Measurements from ENCODE around the gene PPP2R2C.

The PPP2R2C gene

DNA sequence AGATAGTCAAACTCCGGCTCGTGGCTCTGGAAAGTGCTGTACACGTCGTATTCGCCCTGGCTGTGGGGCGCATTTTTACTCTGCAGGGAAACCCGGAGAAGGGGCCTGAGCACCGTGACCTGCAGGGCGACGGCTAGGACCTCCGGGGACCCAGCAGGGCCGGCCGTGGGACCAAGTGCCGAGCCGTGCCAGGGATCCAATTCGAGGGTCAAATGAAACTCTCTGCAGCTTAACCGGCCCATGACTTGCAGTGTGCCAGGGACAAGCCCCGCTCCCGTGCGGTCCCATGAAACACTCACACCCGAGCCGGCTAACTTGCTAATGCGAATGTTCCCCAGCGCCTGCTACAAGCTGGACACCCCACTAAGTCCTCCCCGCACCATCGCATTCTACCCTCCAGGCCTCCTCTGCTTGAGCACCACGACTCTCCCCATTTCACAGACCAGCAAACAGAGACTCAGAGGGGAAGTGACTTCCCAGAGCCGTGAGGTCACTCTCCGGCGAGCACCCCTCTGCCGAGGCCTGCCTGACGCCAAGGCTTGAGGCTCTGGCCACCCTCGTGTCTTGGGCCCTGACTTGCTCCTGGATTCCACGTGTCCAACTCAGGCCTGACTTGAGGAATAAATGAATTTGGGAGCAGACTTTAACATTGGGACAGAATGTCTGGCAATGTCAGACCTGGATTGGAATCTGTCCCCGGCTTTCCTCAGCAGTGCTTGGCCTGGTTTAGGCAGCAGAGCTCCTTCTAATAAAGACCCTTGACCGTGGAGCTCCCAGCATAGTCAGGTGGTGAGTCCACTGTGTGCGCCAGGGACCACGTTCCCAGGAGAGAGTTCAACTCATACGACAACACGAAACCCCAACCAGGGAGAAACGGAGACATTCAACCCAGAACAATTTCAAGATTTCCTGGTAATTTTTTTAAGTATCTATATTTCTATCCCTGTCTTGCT is 93.6 kb downstream of the PPP2R2C start:
- intact Hi-C loops (cut with DNase I): loop anchor here (10.0 kb wide), 1 partner anchor 166 kb away; no protein-coding TSS in a partner anchor
- DNase-seq: no peak

DNA sequence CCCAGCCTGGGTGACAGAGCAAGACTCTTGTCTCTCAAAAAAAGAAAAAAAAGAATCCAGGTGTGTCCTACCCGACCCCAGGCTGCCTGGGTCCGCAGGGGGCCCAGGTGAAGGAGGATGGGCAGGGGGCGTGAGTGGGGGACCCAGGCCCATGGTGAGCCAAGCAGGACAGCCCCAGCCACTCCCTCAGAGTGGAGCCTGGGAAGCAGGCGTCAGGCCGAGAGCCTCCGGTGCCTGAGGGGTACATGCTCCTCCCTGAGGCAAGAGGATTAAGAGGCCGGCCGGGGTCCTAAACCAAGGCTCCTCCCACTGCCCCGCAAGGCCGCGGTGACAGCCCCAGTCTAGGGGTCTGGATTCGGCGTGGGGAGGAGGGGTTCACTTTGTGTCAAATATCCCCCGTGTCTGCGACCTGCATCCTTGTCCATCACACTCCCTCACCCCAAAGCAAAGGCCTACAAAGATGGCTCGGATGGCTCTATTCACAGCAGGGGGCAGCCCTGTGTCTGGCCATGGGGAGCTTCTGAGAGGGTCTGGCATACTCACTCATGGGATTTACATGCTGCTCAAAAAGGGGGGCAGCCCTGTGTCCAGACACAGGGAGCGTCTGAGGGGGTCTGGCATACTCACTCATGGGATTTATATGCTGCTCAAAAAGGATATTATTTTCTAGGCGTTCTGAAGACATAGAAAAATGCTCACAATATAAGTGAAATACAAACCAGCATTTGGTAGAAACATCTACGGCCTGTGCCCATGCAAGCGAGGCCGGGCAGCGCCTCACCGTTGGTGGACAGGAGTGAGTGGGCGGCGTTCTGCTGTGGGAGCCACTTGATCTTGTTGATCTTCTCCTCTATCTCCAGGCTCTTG is 94.6 kb downstream of the PPP2R2C start:
- DNase-seq: no peak
- intact Hi-C loops (cut with DNase I): loop anchor here (10.0 kb wide), 1 partner anchor 167 kb away; no protein-coding TSS in a partner anchor

DNA sequence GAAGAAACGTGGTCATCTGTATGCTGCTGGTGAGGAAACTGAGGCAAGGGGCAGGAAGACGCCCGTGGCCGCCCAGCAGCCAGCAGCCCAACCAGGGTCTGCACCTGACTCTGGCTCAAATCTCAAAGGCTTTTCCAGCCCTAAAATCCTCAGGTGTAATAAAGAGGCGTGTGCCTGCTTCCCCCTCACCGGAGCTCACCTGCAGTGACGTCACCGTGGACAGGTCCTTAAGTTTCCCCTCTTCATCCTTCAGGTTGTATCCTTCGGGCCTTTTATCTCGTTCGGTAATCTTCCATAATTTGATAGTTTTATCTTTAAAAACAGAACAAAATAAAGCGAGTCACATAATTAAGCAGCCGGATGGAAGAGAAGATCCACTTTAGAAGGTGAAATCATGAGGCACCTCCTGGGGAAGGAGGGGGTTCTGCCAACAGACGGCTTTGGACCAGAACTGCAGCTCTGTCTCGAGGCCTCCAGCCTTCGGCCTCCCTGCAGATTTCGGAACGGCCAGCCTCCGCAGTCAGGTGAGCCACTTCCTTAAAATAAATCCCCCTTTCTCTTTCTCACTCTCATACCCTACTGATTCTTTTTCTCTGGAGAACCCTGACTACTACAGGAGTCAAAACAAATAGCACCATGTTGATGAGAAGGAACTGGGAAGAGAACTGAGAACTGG is 96.7 kb downstream of the PPP2R2C start:
- intact Hi-C loops (cut with DNase I): loop anchor here (10.0 kb wide), 1 partner anchor 169 kb away; no protein-coding TSS in a partner anchor
- no peak for DNase-seq

DNA sequence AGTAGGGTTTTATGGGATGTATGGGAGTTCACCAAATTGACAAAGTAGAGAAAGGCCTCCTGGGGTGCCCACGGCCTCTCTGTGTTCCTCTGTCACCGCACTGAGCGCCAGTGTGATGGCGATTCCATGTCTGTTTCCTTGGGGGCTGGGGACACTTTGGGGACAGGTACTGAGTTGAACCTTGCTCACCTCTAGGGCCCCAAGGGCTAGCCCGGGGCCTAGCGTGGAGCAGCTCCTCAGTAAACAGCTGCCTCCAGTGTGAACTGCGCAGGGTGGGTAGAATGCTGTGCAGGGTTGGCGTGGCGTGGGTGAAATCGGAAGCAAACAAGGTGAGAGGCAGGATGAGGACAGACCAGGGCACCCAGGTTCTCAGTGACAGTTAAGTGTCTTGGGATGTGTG is 97.8 kb downstream of the PPP2R2C start:
- intact Hi-C loops (cut with DNase I): loop anchor here (10.0 kb wide), 1 partner anchor 170 kb away; no protein-coding TSS in a partner anchor
- no peak for DNase-seq

DNA sequence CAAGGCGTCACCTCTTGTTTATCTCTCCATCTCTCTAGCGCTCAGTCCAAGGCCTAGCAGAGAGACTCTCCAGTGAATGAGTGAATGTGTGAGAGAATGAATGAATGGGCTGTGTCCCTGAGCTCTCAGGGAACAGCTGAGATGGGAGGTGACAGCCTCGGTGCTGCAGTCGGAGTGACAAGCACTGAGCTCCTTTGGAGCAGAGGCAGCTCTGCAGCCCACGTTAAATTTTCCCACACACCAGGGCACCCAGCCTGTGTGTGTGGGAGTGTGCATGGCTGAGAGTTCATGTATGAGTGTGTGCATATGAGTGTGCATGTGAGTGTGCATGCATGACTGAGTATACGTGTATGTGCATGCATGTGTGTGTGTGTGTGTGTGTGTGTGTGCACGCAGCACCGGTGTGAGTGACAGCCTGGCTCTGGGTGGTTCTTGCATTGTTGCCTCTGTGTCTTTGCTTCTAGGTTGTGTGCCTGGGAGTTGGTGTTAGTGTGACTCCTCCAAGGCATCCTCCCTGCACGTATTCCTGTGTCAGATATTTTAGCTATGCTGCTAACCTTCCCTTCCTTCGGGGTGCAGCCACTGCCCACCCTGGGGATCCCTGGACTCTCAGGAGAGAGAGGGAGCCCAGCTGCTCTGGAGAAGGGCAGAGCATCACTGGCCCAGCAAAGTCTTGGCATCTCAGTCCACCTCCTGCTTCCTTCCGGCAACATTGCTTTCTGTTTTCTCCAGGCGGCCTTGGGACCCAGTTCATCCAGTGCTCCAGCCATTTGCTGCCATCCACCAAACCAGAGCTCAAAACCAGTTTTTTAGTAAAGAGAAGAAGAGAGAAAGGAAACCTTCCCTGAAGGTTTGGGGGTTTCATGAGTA is 98.6 kb downstream of the PPP2R2C start:
- intact Hi-C loops (cut with DNase I): loop anchor here (10.0 kb wide), 1 partner anchor 171 kb away; no protein-coding TSS in a partner anchor
- peak in 40 of 42 donors; percentile 36 to 94 (median 70) for DNase-seq

DNA sequence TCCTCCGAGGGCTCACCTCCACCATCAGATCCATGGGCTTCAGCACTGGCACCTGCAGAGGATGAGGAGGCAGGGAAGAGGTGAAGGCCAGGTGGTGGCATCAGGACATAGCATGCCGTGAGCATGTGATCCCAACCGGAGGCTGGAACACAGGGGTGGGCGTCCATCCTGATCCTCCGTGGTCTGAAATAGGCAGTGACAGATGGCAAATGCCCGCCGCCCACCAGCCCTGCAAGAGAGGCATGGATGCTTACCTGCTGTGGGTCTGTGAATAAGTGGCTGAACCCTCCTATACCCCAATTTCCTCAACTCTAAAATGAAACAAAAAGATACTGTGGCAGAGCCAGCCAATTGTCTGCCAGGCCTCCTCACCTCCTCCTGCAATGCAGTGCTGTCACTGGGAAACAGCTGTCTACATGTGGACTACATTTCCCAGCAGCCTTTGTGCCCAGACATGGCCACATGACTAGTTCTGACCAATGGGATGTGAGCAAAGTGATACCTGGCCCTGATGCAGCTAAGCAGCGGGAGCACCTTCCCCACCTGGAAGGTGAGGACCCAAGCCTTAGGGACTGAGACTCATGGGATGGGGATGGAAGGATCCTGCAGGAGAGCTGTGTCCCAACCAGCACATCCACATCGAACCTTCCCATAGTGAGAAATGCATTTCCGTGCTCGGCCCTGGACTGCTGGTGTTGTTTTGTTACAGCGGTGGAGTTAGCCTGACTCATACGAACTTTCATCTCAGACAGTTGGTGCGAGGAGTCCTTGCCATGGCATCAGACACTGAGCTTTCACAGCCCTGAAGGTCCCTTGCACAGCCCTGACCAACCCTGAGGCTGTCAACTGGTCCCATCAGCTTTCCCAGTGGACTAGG is 99.5 kb downstream of the PPP2R2C start:
- peak in 10 of 42 donors; percentile 17 to 68 (median 52) for DNase-seq
- intact Hi-C loops (cut with DNase I): loop anchor here (10.0 kb wide), 1 partner anchor 172 kb away; no protein-coding TSS in a partner anchor

DNA sequence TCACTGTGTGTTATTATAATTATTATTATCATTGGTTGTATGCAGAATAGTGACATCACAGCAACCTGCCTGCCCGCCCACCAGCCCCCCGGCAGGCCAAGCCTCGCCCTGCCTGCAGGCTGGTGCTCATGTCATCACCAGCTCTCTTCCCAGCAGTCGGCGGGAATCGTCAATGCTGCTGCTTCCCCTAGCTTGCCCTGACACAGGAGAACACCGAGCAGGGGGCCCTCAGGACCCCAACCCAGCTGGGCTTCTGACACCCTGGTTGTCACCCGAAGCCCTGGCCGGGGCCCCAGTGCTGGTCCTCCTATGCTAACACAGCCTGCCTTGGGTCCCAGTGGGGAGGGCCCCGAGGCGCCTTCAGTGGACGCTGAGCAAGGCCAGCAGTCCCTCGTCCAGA is 100.6 kb downstream of the PPP2R2C start:
- peak in 26 of 42 donors; percentile 43 to 77 (median 56) for DNase-seq
- intact Hi-C loops (cut with DNase I): loop anchor here (10.0 kb wide), 1 partner anchor 173 kb away; no protein-coding TSS in a partner anchor

DNA sequence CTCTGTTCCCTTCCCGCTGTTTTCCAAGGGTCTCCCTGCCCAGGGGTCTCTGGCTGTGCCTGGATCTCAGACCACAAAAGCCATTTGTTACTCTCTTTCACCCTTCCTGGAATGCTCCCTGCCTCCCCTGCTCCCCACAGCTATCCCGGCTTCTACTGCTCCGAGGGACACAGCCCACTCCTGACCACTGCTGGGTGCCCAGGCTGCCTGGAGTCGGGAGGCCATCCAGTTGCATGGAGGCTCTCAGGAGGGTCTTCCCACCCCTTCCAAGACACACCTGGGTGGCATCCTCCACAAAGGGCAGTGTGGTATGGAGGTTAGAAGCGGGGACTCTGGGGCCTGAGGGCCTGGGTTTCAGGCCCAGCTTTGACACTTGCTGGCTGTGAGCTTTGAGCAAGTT is 101.1 kb downstream of the PPP2R2C start:
- no peak for DNase-seq
- intact Hi-C loops (cut with DNase I): loop anchor here (10.0 kb wide), 1 partner anchor 174 kb away; no protein-coding TSS in a partner anchor

DNA sequence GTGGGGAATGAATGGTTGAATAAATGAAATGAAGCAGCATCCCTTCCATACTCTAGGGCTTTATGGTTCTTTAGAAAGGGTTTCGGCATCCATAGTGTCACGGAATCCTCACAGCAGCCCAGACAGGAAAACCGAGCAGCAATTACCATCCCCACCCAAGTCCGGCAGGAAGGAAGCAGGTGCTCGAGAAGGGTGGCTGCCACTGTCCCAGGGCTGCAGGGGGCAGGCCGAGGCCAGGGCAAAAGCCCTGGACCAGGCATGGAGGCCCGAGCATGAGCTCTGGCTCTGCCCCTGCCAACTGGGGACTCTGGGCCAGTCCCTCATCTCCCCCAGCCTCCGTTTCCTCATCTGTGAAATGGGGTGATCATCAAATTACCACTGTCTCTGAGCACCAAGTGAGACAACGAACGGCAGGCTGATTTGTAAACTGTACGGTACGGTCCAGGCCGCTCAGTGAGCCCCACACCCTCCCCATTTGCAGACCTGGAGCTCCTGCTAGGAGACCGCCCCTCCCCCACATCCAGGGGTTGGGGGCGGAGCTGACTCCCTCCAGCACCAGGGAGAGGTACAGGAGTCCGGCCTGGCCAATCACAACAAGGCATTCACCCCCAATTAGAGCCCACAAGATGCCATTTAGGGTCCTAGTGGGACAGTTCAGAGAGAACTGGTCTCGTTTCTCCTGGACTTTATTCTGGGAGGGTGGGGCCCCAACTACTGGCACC is 102.3 kb downstream of the PPP2R2C start:
- no peak for DNase-seq
- intact Hi-C loops (cut with DNase I): loop anchor here (10.0 kb wide), 1 partner anchor 175 kb away; no protein-coding TSS in a partner anchor

DNA sequence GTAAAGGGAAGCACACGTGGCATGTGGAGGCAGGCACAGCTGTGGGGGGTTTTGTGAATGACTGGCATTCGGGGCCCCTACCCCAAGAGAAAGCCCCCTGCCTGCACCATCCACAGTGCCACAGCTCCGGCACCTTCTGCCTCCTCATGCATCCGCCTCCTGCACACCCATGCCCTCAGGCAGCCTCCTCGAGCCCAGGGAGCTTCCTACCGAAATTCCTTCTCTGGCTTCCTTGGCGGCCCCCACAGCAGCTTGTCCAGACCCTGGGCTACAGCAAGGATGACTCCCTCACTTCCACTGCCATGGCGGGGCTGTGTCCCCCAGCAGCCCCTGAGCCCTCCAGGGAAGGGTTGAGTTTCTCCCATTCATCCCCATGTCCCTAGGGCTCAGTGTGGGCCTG is 102.9 kb downstream of the PPP2R2C start:
- DNase-seq: peak in 1 of 42 donors; percentile 3

DNA sequence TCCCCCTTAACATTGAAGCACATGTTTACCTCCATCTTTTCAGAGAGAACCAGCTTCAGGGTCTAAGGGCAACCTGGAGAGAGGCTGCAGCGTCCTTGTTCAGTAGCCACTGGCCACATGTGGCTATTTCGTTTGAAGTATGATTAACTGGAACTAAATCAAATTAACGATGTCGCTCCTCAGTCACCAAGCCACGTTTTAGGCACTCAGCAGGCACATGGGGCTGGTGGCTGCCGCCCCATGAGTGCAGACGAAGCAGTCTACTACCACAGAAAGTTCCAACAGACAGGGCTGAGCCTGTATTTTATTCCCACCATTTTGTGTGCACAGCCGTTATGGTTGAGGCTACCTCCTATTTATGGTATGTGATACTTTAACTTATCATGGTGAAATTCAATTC is 103.4 kb downstream of the PPP2R2C start:
- intact Hi-C loops (cut with DNase I): no loop called here
- DNase-seq: no peak

More for the DNA sequence above, 102.9 kb downstream of the PPP2R2C start:
- intact Hi-C loops (cut with DNase I): no loop called here

DNA sequence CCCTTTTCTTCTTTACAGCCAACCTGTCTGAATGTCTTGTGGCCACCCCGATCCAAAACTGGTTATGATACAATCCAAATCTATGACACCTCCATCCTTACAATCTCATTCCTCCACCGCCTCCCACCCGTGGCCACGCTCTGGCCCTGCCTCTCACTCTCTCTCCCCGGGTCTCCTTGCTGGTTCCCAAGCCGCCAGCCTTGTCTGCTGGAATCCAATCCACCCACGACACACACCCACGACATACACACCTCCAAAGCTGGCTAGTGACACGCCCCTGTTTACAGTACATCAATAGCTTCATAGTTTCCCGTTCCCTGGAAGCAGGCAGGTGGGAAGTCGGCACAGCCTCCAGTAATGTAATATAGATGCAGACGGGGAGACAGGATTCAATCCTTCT is 103.8 kb downstream of the PPP2R2C start:
- peak in 2 of 42 donors; percentile 60 to 67 for DNase-seq
- intact Hi-C loops (cut with DNase I): no loop called here

DNA sequence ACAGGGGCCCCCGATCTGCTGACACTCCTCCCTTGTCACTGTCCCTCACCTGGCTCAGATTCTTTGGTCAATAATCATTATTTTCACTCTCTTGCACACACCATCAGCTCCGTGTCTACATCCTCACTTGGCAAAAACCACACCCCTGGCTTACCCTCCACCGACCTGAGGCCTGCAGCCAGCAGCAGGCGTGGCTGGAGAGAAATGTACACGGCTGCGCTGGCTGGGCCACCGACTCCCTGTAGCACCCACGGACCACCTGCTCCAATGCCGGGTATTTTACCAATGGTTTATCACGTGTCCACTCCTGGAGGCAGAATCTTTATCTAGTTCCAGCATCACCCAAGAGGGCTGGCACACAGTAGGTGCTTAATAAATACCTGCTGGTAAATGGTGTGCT is 104.3 kb downstream of the PPP2R2C start:
- intact Hi-C loops (cut with DNase I): no loop called here
- DNase-seq: no peak

DNA sequence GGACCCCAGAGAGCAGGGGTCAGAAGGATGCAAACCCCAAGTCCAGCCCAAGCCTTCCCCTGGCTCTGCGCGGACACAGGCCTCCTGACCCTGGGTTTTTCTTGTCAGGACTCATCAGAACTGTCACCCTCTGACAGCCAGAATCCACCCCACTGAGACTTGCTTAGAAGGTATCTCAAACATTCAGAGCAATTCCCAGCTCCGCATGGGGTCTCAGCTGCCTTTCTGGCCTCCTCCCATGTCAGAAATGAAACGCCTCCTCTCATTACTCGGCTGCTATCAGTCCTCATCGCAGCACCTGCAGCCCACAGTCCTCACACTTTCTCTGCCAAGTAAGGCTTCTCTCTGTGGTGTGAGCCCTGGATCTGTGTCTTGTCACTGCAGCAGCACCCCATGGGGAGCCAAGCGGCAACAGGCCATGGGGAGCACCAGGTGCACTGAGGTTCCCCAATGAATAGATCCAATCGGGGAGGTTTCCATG is 105.0 kb downstream of the PPP2R2C start:
- DNase-seq: no peak
- intact Hi-C loops (cut with DNase I): no loop called here

DNA sequence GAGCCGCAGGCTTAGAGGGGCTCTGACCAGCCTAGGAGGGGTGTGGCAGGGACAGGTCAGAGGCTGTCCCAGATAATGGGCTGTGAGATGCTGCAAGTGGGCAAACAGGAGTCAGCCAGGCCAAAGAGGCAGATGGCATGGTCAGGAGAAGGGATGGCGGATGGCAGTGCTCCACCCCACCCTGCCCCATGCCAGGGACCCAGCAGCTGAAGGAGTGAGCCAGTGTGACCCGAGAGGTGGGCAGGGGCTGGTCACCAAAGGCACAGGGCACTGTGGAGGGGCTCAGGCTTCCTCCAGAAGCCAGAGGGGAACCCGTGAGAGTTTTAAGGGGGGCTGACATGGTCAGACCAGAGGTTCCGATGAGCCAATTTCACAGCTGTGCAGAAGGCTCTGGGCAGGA is 105.8 kb downstream of the PPP2R2C start:
- no peak for DNase-seq

DNA sequence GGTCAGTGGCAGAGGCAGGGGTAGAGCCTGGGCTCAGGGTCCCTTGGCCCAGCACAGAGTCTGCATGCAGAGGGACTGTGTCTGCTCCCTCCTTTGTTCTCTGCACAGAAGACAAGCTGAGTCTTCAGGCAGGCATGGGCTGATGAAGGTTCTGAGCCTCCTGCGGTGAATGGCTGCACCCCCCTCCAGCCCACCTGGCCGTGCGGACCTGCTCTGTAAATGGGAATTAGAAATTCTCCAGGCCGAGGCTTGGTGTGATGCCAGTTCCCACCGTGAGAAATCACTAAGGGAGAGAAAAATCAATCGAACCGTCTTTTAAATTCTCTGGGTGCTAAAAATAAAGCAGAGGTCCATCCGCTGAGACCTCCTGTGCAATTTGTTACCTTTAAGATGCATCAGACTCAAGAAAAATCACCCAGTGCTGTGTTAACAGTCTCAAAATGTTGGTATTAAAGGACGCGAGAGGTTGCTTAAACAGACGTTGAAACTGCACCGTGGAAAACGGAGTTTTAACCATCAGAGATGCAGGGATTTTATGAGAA is 106.8 kb downstream of the PPP2R2C start:
- DNase-seq: no peak

More for the DNA sequence above, 105.8 kb downstream of the PPP2R2C start:
- intact Hi-C loops (cut with DNase I): no loop called here

More for the DNA sequence above, 106.8 kb downstream of the PPP2R2C start:
- intact Hi-C loops (cut with DNase I): no loop called here

Data from head of caudate nucleus (tissue), 42 donors.